ENCODE data around the gene NECTIN2.
"Not testable (repeated sequence)": the region's sequence is repeated elsewhere in the genome, so short reads cannot be mapped to it uniquely, and the experiment has no call there.

NECTIN2 gene

GRCh38 chr19:44905437-44906160 is 59.5 kb downstream of the NECTIN2 start, which contains the start of gene APOE:
Gene APOE (plus strand): TSS chr19:44905796. CDS start chr19:44906625, 829 bp downstream.
- Histone ChIP-seq H3K36me3 (ENCODE audit: control insufficient read depth in 2 of 2, insufficient read depth in 2 of 2, low read length in 2 of 2) (peaks cover 6 to 15% of the 10 kb centered on the region in 2 donors), H3K9me3 (ENCODE audit: control insufficient read depth in 2 of 2, low read length in 2 of 2) (no peaks in the 10 kb centered on the region), H3K27ac (ENCODE audit: low read depth in 2 of 2, low read length in 2 of 2) (peak within 1 kb of the TSS in 1 of 2 donors; percentile 48), H3K9ac (ENCODE audit: low read depth in 1 of 2, low read length in 2 of 2) (peak within 1 kb of the TSS; percentile 32 to 33), H3K27me3 (ENCODE audit: control insufficient read depth in 2 of 2, insufficient read depth in 2 of 2, low read length in 2 of 2) (peaks cover 8 to 11% of the 10 kb centered on the region in 2 donors), H3K4me1 (ENCODE audit: control insufficient read depth in 2 of 2, insufficient read depth in 2 of 2, low read length in 2 of 2) (peaks cover 5 to 9% of the 10 kb centered on the region in 2 donors), H3K4me3 (ENCODE audit: low read length in 2 of 2) (peak within 1 kb of the TSS; percentile 30 to 58)

GRCh38 chr19:44907613-44908012 is 61.5 kb downstream of the NECTIN2 start:
- no peak overlapping the region for H3K9ac ChIP-seq (ENCODE audit: low read depth in 1 of 2, low read length in 2 of 2)
- H3K27me3 ChIP-seq (ENCODE audit: control insufficient read depth in 2 of 2, insufficient read depth in 2 of 2, low read length in 2 of 2): peaks cover 8 to 11% of the 10 kb centered on the region in 2 donors
- H3K4me3 ChIP-seq (ENCODE audit: low read length in 2 of 2): no peak overlapping the region
- H3K27ac ChIP-seq (ENCODE audit: low read depth in 2 of 2, low read length in 2 of 2): no peak overlapping the region
- peaks cover 0 to 3% of the 10 kb centered on the region in 2 donors for H3K36me3 ChIP-seq (ENCODE audit: control insufficient read depth in 2 of 2, insufficient read depth in 2 of 2, low read length in 2 of 2)
- no peaks in the 10 kb centered on the region for H3K9me3 ChIP-seq (ENCODE audit: control insufficient read depth in 2 of 2, low read length in 2 of 2)
- H3K4me1 ChIP-seq (ENCODE audit: control insufficient read depth in 2 of 2, insufficient read depth in 2 of 2, low read length in 2 of 2): peaks cover 7 to 12% of the 10 kb centered on the region in 2 donors

GRCh38 chr19:44908074-44908835 is 62.2 kb downstream of the NECTIN2 start:
- no peaks in the 10 kb centered on the region for H3K36me3 ChIP-seq (ENCODE audit: control insufficient read depth in 2 of 2, insufficient read depth in 2 of 2, low read length in 2 of 2)
- H3K27ac ChIP-seq (ENCODE audit: low read depth in 2 of 2, low read length in 2 of 2): no peak overlapping the region
- H3K9ac ChIP-seq (ENCODE audit: low read depth in 1 of 2, low read length in 2 of 2): no peak overlapping the region
- H3K9me3 ChIP-seq (ENCODE audit: control insufficient read depth in 2 of 2, low read length in 2 of 2): no peaks in the 10 kb centered on the region
- peaks cover 7 to 12% of the 10 kb centered on the region in 2 donors for H3K4me1 ChIP-seq (ENCODE audit: control insufficient read depth in 2 of 2, insufficient read depth in 2 of 2, low read length in 2 of 2)
- no peak overlapping the region for H3K4me3 ChIP-seq (ENCODE audit: low read length in 2 of 2)
- H3K27me3 ChIP-seq (ENCODE audit: control insufficient read depth in 2 of 2, insufficient read depth in 2 of 2, low read length in 2 of 2): peaks cover 8 to 11% of the 10 kb centered on the region in 2 donors

- Histone ChIP-seq H3K27me3 (ENCODE audit: control insufficient read depth in 2 of 2, insufficient read depth in 2 of 2, low read length in 2 of 2) (peaks cover 8 to 11% of the 10 kb centered on the region in 2 donors), H3K9me3 (ENCODE audit: control insufficient read depth in 2 of 2, low read length in 2 of 2) (no peaks in the 10 kb centered on the region), H3K27ac (ENCODE audit: low read depth in 2 of 2, low read length in 2 of 2) (no peak overlapping the region), H3K36me3 (ENCODE audit: control insufficient read depth in 2 of 2, insufficient read depth in 2 of 2, low read length in 2 of 2) (no peaks in the 10 kb centered on the region), H3K4me1 (ENCODE audit: control insufficient read depth in 2 of 2, insufficient read depth in 2 of 2, low read length in 2 of 2) (peaks cover 5 to 9% of the 10 kb centered on the region in 2 donors), H3K9ac (ENCODE audit: low read depth in 1 of 2, low read length in 2 of 2) (no peak overlapping the region), H3K4me3 (ENCODE audit: low read length in 2 of 2) (no peak overlapping the region)
Measured at GRCh38 chr19:44908836-44909261, 62.8 kb downstream of the NECTIN2 start.

- H3K4me3 ChIP-seq (ENCODE audit: low read length in 2 of 2): no peak overlapping the region
- peaks cover 7 to 11% of the 10 kb centered on the region in 2 donors for H3K4me1 ChIP-seq (ENCODE audit: control insufficient read depth in 2 of 2, insufficient read depth in 2 of 2, low read length in 2 of 2)
- H3K36me3 ChIP-seq (ENCODE audit: control insufficient read depth in 2 of 2, insufficient read depth in 2 of 2, low read length in 2 of 2): no peaks in the 10 kb centered on the region
- H3K27ac ChIP-seq (ENCODE audit: low read depth in 2 of 2, low read length in 2 of 2): no peak overlapping the region
- H3K27me3 ChIP-seq (ENCODE audit: control insufficient read depth in 2 of 2, insufficient read depth in 2 of 2, low read length in 2 of 2): peaks cover 6 to 11% of the 10 kb centered on the region in 2 donors
- no peak overlapping the region for H3K9ac ChIP-seq (ENCODE audit: low read depth in 1 of 2, low read length in 2 of 2)
- no peaks in the 10 kb centered on the region for H3K9me3 ChIP-seq (ENCODE audit: control insufficient read depth in 2 of 2, low read length in 2 of 2)
Measured at GRCh38 chr19:44909775-44910174, 63.7 kb downstream of the NECTIN2 start.

GRCh38 chr19:44911896-44912295 is 65.8 kb downstream of the NECTIN2 start:
- H3K4me1 ChIP-seq (ENCODE audit: control insufficient read depth in 2 of 2, insufficient read depth in 2 of 2, low read length in 2 of 2); H3K4me3 ChIP-seq (ENCODE audit: low read length in 2 of 2); H3K36me3 ChIP-seq (ENCODE audit: control insufficient read depth in 2 of 2, insufficient read depth in 2 of 2, low read length in 2 of 2); H3K9me3 ChIP-seq (ENCODE audit: control insufficient read depth in 2 of 2, low read length in 2 of 2); H3K9ac ChIP-seq (ENCODE audit: low read depth in 1 of 2, low read length in 2 of 2); H3K27ac ChIP-seq (ENCODE audit: low read depth in 2 of 2, low read length in 2 of 2); H3K27me3 ChIP-seq (ENCODE audit: control insufficient read depth in 2 of 2, insufficient read depth in 2 of 2, low read length in 2 of 2): not testable (repeated sequence)

GRCh38 chr19:44912854-44913253 is 66.8 kb downstream of the NECTIN2 start:
- Histone ChIP-seq H3K27me3 (ENCODE audit: control insufficient read depth in 2 of 2, insufficient read depth in 2 of 2, low read length in 2 of 2) (no peaks in the 10 kb centered on the region), H3K36me3 (ENCODE audit: control insufficient read depth in 2 of 2, insufficient read depth in 2 of 2, low read length in 2 of 2) (no peaks in the 10 kb centered on the region), H3K9ac (ENCODE audit: low read depth in 1 of 2, low read length in 2 of 2) (no peak overlapping the region), H3K27ac (ENCODE audit: low read depth in 2 of 2, low read length in 2 of 2) (no peak overlapping the region), H3K4me1 (ENCODE audit: control insufficient read depth in 2 of 2, insufficient read depth in 2 of 2, low read length in 2 of 2) (peaks cover 7 to 8% of the 10 kb centered on the region in 2 donors), H3K4me3 (ENCODE audit: low read length in 2 of 2) (no peak overlapping the region), H3K9me3 (ENCODE audit: control insufficient read depth in 2 of 2, low read length in 2 of 2) (no peaks in the 10 kb centered on the region)

GRCh38 chr19:44913512-44914432 is 67.7 kb downstream of the NECTIN2 start:
- not testable (repeated sequence) for H3K27me3 ChIP-seq (ENCODE audit: control insufficient read depth in 2 of 2, insufficient read depth in 2 of 2, low read length in 2 of 2); H3K9ac ChIP-seq (ENCODE audit: low read depth in 1 of 2, low read length in 2 of 2); H3K4me1 ChIP-seq (ENCODE audit: control insufficient read depth in 2 of 2, insufficient read depth in 2 of 2, low read length in 2 of 2); H3K9me3 ChIP-seq (ENCODE audit: control insufficient read depth in 2 of 2, low read length in 2 of 2); H3K36me3 ChIP-seq (ENCODE audit: control insufficient read depth in 2 of 2, insufficient read depth in 2 of 2, low read length in 2 of 2)
- peak overlapping the region; percentile 65 to 69 for H3K4me3 ChIP-seq (ENCODE audit: low read length in 2 of 2)
- peak overlapping the region in 1 of 2 donors; percentile 23 for H3K27ac ChIP-seq (ENCODE audit: low read depth in 2 of 2, low read length in 2 of 2)

- not testable (repeated sequence) for H3K9me3 ChIP-seq (ENCODE audit: control insufficient read depth in 2 of 2, low read length in 2 of 2); H3K27me3 ChIP-seq (ENCODE audit: control insufficient read depth in 2 of 2, insufficient read depth in 2 of 2, low read length in 2 of 2); H3K4me1 ChIP-seq (ENCODE audit: control insufficient read depth in 2 of 2, insufficient read depth in 2 of 2, low read length in 2 of 2); H3K36me3 ChIP-seq (ENCODE audit: control insufficient read depth in 2 of 2, insufficient read depth in 2 of 2, low read length in 2 of 2)
- Histone ChIP-seq H3K27ac (ENCODE audit: low read depth in 2 of 2, low read length in 2 of 2) (peak within 1 kb of the TSS in 1 of 2 donors; percentile 23), H3K4me3 (ENCODE audit: low read length in 2 of 2) (peak within 1 kb of the TSS; percentile 65 to 69), H3K9ac (ENCODE audit: low read depth in 1 of 2, low read length in 2 of 2) (peak within 1 kb of the TSS; percentile 44 to 57)
Measured at GRCh38 chr19:44914433-44915206, 68.5 kb downstream of the NECTIN2 start, which contains the start of gene APOC1. Gene APOC1 (plus strand): TSS chr19:44914608. CDS start chr19:44914892, 284 bp downstream.

Data from mucosa of rectum (tissue), 2 donors.